Spinal cord (tissue), 10 donors: ENCODE results near the gene NUP93. TPM values are rescaled to one million over a fixed set of nuclear protein-coding genes. Genes with fewer than 3 reads are reported as not detected.

Experiments
- DNase-seq, 6 donors: peaks; one replicate each; pipeline versions ENCODE4 v3.0.0 to v3.0.0-alpha.2; 2013 to 2015; ENCODE audit warnings: low spot score in 6 of 6, low read depth in 4 of 6
- H3K27ac ChIP-seq: one replicate; pipeline ENCODE4 v1.5.1; 2013; ENCODE audit warnings: low read depth, low read length, control low read depth
- H3K27me3 ChIP-seq: one replicate; pipeline ENCODE4 v1.6.1; 2013; ENCODE audit warnings: low read length; ENCODE audit not compliant: control insufficient read depth, insufficient read depth
- H3K36me3 ChIP-seq: one replicate; pipeline ENCODE4 v1.6.1; 2013; ENCODE audit warnings: low read length; ENCODE audit not compliant: control insufficient read depth, insufficient read depth
- H3K4me1 ChIP-seq: one replicate; pipeline ENCODE4 v1.6.1; 2013; ENCODE audit warnings: low read length; ENCODE audit not compliant: control insufficient read depth, insufficient read depth
- H3K4me3 ChIP-seq: one replicate; pipeline ENCODE4 v1.5.1; 2013; ENCODE audit warnings: low read depth, low read length, control low read depth
- H3K9me3 ChIP-seq: one replicate; pipeline ENCODE4 v1.6.1; 2013; ENCODE audit warnings: low read length; ENCODE audit not compliant: control insufficient read depth, insufficient read depth
- WGBS: methylation state at CpG from one replicate; pipeline ENCODE4 v1.1.5; 2013; ENCODE audit warnings: missing lambda C conversion rate; ENCODE audit not compliant: insufficient coverage; 5-methylcytosine and 5-hydroxymethylcytosine counted together
- polyA plus RNA-seq, 2 donors: library from polyadenylated mRNA; unstranded; fragments of 120-200 nt; gene quantifications; one replicate each; pipeline ENCODE4 v1.2.1, GENCODE V29; 2013; ENCODE audit not compliant: insufficient read length in 2 of 2
- total RNA-seq, 2 donors: library from RNA; depleted of rRNA in 1 of 2; stranded (reverse); fragments of 120-200 nt in 1 of 2; fragments of >200 nt in 1 of 2; gene quantifications; one replicate each; pipeline versions ENCODE4 v1.2.3 to v1.2.4, GENCODE V29; 2013 to 2014
- donor health status: healthy.

Gene NUP93
- total and polyA plus RNA-seq, 4 donors, result 103 to 128 (median 121) TPM

DNA sequence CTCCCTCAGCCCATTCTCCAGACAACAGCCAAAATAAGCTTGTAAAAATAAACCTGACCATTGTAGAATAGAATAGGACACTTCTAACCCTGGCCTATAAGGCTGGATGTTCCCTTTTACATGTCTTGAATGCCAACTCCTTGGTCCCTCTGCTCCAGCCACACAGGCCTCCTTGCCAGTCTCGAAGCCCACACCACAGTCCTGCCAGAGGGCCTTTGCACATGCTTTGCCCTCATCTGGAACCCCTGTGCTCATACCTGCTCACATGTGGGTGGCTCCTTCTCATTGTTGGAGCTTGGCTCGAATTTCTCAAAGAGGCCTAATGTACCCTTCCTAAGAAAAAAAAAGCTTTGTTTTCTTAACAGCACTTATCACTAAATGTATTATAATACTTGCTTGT lies 129.7 kb downstream of the NUP93 start:
- H3K4me3 ChIP-seq, result no peak overlapping the region
- no peaks in the 10 kb centered on the region for H3K9me3 ChIP-seq
- H3K27ac ChIP-seq, result no peak overlapping the region
- DNase-seq, result no peak
- no peaks in the 10 kb centered on the region for H3K27me3 ChIP-seq
- no peaks in the 10 kb centered on the region for H3K36me3 ChIP-seq
- peaks cover 15% of the 10 kb centered on the region for H3K4me1 ChIP-seq
- 100% methylated on average over 1 of the region's 2 CpGs for WGBS

DNA sequence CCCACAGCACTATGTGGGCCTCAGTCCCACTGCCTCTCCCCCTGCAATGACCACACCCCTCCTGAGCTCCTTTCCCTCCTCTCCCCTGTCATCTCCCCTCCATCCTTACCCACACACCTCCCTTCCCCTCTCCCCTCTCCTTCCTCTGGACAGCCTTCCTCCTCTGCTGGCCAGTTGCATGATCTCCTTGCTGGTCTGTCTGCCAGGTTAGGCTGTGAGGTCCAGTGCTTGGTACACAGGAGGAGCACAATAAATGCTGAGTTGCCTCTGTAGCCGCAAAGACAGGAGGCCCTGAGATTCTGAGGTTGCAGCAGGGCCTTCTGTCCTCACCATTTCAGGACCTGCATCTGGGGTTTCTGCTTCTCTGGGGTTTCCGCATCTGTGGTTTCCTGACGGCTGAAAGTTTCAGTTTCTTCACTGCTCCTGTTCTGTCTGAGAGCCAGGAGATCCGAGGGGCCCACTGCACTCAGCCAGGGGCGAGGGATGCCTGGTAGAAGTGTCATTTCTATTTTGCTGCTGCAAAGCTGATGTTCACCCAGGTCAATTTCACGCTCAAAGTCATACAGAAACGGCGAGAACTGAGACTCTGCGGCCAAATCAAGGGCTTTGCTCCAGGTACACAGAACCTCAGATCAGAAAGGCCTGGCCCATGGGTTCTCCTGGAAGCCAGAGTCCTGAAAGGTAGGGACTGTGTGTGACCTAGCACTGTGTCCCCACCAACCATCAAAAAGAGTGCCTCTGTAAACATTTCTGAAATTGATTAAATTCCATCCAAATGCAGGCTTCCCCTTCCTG lies 130.5 kb downstream of the NUP93 start:
- H3K9me3 ChIP-seq, result no peaks in the 10 kb centered on the region
- no peak overlapping the region for H3K27ac ChIP-seq
- peaks cover 21% of the 10 kb centered on the region for H3K4me1 ChIP-seq
- H3K4me3 ChIP-seq, result no peak overlapping the region
- no peak for DNase-seq
- 66% methylated on average over 9 of the region's 9 CpGs for WGBS
- no peaks in the 10 kb centered on the region for H3K36me3 ChIP-seq
- no peaks in the 10 kb centered on the region for H3K27me3 ChIP-seq

DNA sequence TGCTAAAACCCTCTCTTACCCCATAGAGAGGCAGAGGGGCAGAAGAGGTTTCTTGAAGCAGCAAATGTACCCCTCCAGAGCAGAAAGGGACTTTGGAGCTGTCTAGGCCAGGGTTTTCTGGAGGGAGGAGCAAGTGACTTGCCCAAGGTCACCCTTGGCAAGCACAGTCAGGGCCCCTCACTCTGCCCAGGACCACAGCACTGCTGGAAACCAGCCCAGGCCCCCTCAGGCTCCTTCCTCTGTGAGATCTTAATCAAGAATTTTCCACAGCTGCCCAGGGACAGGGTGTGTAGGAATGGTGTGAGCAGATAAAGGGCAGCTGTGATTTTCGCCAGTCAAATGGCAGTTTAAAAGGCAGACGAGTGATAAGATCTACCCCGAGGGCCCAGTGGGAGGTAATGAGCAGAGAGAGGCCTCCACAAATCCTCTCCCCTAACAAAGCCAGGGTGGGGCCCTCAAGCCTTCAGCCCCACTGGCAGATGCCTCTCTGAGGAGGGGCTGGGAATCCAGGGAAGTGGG lies 131.2 kb downstream of the NUP93 start:
- Histone ChIP-seq H3K4me3 (no peak overlapping the region), H3K4me1 (peaks cover 21% of the 10 kb centered on the region), H3K36me3 (no peaks in the 10 kb centered on the region), H3K9me3 (no peaks in the 10 kb centered on the region), H3K27ac (no peak overlapping the region), H3K27me3 (no peaks in the 10 kb centered on the region)
- DNase-seq, result peak in 1 of 6 donors; percentile 51
- no CpG with 5 or more reads among the region's 3 CpGs for WGBS

DNA sequence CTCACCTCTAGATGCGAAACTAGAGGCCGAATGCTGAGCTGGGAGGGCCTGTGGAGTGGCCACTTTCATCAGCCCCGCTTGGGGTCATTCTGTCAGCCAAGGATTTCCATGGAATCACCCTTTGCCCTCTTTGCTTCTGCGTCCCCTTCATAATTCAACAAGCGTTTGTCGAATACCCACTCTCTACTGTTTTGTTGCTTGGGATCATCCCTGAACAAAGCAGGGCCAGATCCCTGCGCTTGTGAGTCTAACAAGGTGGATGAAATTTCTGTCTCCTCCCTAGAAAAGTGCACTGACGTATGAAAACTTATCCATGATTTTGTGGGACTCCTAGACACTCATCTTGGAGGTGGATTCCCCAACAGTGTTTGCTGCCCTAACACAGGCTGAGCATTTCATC lies 131.8 kb downstream of the NUP93 start:
- no peak for DNase-seq
- H3K27me3 ChIP-seq, result no peaks in the 10 kb centered on the region
- H3K4me3 ChIP-seq, result no peak overlapping the region
- no peaks in the 10 kb centered on the region for H3K9me3 ChIP-seq
- H3K4me1 ChIP-seq, result peaks cover 22% of the 10 kb centered on the region
- WGBS, result 72% methylated on average over 7 of the region's 8 CpGs
- H3K27ac ChIP-seq, result no peak overlapping the region
- H3K36me3 ChIP-seq, result no peaks in the 10 kb centered on the region

DNA sequence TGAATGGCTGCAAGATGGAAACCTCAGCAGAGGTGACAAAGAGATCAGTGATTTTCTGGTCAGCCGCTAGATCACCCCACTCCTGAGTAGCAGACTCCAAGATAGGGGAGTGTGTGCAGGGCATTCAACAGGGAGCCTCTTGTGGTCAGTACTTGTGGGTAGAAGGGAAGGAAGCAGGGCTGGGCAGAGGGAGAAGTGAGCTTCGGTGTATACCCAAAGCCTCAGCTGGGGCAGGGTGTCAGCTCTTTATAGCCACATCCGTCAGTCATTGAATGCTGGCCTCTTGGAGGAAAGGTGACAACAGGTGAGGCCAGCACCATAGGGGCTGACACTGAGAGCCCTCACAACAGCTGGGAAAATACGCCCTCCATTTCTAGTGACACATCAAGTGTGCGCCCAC lies 132.8 kb downstream of the NUP93 start:
- WGBS, result 84% methylated on average over 5 of the region's 5 CpGs
- no peaks in the 10 kb centered on the region for H3K27me3 ChIP-seq
- no peaks in the 10 kb centered on the region for H3K9me3 ChIP-seq
- no peak overlapping the region for H3K4me3 ChIP-seq
- peaks cover 31% of the 10 kb centered on the region for H3K4me1 ChIP-seq
- no peaks in the 10 kb centered on the region for H3K36me3 ChIP-seq
- DNase-seq, result no peak
- no peak overlapping the region for H3K27ac ChIP-seq

DNA sequence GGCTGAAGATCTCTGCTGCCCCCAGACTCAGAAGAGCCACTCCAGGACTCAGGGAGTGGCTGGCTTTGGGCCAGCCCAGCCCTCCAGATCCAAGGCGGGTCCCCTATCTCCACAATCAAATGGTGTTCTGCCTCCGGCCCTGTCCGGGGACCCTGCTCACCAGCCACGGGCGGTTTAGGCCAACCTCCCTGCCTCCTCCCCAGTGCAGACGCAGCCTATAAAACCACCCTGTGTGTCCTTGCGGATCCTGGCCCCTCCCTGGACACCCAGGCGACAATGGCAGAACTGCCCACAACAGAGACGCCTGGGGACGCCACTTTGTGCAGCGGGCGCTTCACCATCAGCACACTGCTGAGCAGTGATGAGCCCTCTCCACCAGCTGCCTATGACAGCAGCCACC lies 135.0 kb downstream of the NUP93 start, which contains the start of gene SLC12A3:
SLC12A3 (plus strand) TSS at position 248 of the 400 bp plus-strand sequence; CDS start at position 277, 29 bp downstream.
- Histone ChIP-seq H3K36me3 (no peaks in the 10 kb centered on the region), H3K4me1 (peaks cover 36% of the 10 kb centered on the region), H3K9me3 (no peaks in the 10 kb centered on the region), H3K27me3 (no peaks in the 10 kb centered on the region), H3K27ac (no peak within 1 kb of the TSS), H3K4me3 (no peak within 1 kb of the TSS)
- 58% methylated on average over 12 of the region's 12 CpGs for WGBS
- DNase-seq, result no peak

DNA sequence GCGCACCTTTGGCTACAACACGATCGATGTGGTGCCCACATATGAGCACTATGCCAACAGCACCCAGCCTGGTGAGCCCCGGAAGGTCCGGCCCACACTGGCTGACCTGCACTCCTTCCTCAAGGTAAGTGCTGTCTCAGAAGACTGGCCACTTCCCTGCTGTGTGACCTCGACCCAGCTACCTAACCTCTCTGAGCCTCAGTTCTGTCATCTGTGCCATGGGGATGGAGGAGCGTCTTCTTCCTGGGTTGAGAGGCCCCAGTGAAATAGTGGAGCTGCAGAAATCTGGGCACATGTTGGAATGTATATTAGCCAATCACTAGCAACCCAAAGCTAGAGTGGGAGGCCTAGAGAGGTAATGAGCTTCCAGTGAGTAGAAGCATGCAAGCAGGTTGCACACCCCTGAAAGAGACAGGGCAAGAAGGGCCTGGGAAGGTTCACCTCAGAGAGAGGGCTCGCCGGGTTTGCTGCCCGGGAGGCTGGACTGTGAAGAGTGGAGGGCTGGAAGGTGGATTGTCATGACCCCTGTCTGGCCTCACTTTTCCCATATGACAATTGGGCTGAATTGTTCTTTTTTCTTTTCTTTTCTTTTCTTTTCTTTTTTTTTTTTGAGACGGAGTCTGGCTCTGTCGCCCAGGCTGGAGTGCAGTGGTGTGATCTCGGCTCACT lies 135.6 kb downstream of the NUP93 start:
- no peak for DNase-seq
- no peaks in the 10 kb centered on the region for H3K27me3 ChIP-seq
- no peaks in the 10 kb centered on the region for H3K9me3 ChIP-seq
- no peak overlapping the region for H3K27ac ChIP-seq
- peaks cover 30% of the 10 kb centered on the region for H3K4me1 ChIP-seq
- H3K4me3 ChIP-seq, result no peak overlapping the region
- no peaks in the 10 kb centered on the region for H3K36me3 ChIP-seq
- 99% methylated on average over 7 of the region's 13 CpGs for WGBS

DNA sequence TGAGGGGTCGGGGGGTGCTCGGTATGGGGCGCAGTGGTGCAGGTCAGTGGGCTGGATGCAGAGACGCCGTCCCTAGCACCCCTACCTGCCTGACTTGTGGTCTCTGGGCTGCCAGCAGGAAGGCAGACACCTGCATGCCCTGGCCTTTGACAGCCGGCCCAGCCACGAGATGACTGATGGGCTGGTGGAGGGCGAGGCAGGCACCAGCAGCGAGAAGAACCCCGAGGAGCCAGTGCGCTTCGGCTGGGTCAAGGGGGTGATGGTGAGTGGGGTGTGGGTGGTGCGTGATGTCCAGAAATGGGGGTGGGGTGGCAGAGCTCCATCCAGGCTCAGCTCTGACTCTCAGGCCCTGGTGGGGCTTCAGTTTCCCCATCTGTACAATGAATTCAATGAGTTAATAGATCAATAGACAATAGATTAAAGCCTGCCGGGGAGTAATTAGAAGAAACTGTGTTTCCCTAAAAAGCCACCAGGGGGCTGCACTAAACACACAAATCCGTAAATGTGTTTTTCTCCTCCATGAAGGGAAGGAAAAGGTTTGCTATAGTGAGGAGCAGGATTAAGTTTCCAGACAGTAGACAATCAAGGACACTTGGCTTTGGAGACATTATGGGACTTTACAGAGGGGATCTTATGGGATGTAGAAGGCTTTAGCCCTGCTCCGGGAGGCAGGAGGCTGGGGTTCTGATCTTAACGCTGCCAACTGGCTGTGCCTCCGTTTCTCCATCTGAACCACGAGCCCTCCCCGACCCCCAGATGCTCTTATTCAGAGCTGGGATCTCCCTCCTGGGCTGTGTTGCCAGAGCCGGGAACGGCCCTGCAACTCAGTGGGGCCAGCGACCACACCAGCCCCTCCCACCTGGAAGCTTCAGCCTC lies 137.3 kb downstream of the NUP93 start:
- H3K9me3 ChIP-seq, result no peaks in the 10 kb centered on the region
- no peak overlapping the region for H3K27ac ChIP-seq
- no peaks in the 10 kb centered on the region for H3K36me3 ChIP-seq
- H3K27me3 ChIP-seq, result no peaks in the 10 kb centered on the region
- H3K4me3 ChIP-seq, result no peak overlapping the region
- WGBS, result 54% methylated on average over 17 of the region's 23 CpGs
- peaks cover 26% of the 10 kb centered on the region for H3K4me1 ChIP-seq
- DNase-seq, result peak in 5 of 6 donors; percentile 42 to 93 (median 68)

DNA sequence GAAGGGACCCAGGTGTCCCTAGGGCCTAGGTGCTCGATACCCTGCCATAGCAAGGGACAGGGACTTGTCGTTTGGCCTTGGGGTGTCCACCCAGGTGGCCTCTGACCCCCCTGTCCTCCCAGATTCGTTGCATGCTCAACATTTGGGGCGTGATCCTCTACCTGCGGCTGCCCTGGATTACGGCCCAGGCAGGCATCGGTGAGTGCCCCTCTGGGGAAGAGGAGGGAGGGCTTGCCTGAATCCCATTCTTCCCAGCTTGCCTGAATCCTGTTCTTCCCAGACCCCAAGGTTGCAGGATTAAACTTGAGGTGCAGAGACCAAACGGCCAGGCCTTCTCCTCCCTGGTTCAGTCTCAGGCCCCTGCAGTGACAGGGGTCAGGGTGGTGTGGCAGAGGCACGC lies 138.2 kb downstream of the NUP93 start:
- Histone ChIP-seq H3K27ac (no peak overlapping the region), H3K4me3 (no peak overlapping the region), H3K36me3 (no peaks in the 10 kb centered on the region), H3K9me3 (no peaks in the 10 kb centered on the region), H3K27me3 (no peaks in the 10 kb centered on the region), H3K4me1 (peaks cover 26% of the 10 kb centered on the region)
- whole genome bisulfite sequencing, result 91% methylated on average over 6 of the region's 9 CpGs
- DNase-seq, result no peak
